Gastroesophageal sphincter (tissue), 4 donors: ENCODE measurements around the gene SLC25A6. TPM values are rescaled to one million over a fixed set of nuclear protein-coding genes. Genes with fewer than 3 reads are reported as not detected.
A peak's percentile ranks its signal among the peaks of the same experiment; 100 is the strongest.
"Not testable (repeated sequence)": the region's sequence is repeated elsewhere in the genome, so short reads cannot be mapped to it uniquely, and the experiment has no call there.

Experiments used
- ATAC-seq: fragments of 150-250 bp; one replicate; pipeline ENCODE4 v1.9.1; 2016; ENCODE audit warnings: mild to moderate bottlenecking, moderate library complexity
- H3K27ac ChIP-seq, 4 donors: fragments of 200-600 bp; sonication (generic) in 3 of 4; 1 replicate in 3 of 4; 2 replicates in 1 of 4; pipeline ENCODE4 v1.5.1; 2016 to 2019
- H3K27me3 ChIP-seq: fragments of 200-600 bp; sonication (generic); one replicate; pipeline ENCODE4 v1.5.1; 2019
- H3K36me3 ChIP-seq, 2 donors: fragments of 200-600 bp; sonication (generic); one replicate each; pipeline ENCODE4 v1.5.1; 2019; ENCODE audit warnings: control low read depth in 1 of 2
- H3K4me1 ChIP-seq, 3 donors: fragments of 200-600 bp; sonication (generic); 1 replicate in 2 of 3; 2 replicates in 1 of 3; pipeline ENCODE4 v1.5.1; 2016 to 2019; ENCODE audit warnings: control low read depth in 2 of 3
- H3K4me3 ChIP-seq, 2 donors: fragments of 200-600 bp; sonication (generic); one replicate each; pipeline ENCODE4 v1.5.1; 2019; ENCODE audit warnings: mild to moderate bottlenecking in 1 of 2, moderate library complexity in 1 of 2
- H3K9me3 ChIP-seq, 3 donors: fragments of 200-600 bp; sonication (generic); one replicate each; pipeline ENCODE4 v1.5.1; 2017 to 2019; ENCODE audit warnings: control low read depth in 2 of 3
- CTCF ChIP-seq, 4 experiments: fragments of 200-600 bp in 2 of 4; fragments of 450-650 bp in 2 of 4; sonication (generic) in 1 of 4; IDR thresholded peaks; one replicate each; pipeline ENCODE4 v1.5.1; 2017 to 2019; ENCODE audit warnings: antibody characterized with exemption in 4 of 4, mild to moderate bottlenecking in 2 of 4, moderate library complexity in 2 of 4
- EP300 ChIP-seq: sonication (generic); formaldehyde crosslinking; IDR thresholded peaks from one replicate; pipeline ENCODE4 v1.6.1; 2017; ENCODE audit warnings: antibody characterized with exemption, mild to moderate bottlenecking
- POLR2A ChIP-seq, 2 donors: fragments of 450-650 bp; IDR thresholded peaks; one replicate each; pipeline ENCODE4 v1.6.1; 2017; ENCODE audit warnings: antibody characterized with exemption in 2 of 2, mild to moderate bottlenecking in 2 of 2, moderate library complexity in 1 of 2
- POLR2AphosphoS5 ChIP-seq: sonication (generic); formaldehyde crosslinking; IDR thresholded peaks from one replicate; pipeline ENCODE4 v1.6.1; 2017; ENCODE audit warnings: antibody characterized with exemption
- WGBS, 2 donors: methylation state at CpG; one replicate each; pipeline ENCODE4 v1.1.5; 2018; ENCODE audit warnings: low coverage in 1 of 2; 5-methylcytosine and 5-hydroxymethylcytosine counted together
- total RNA-seq, 4 donors: library from RNA; depleted of rRNA; stranded (reverse); fragments of >200 nt; gene quantifications; one replicate each; pipeline ENCODE4 v1.1.0, GENCODE V29; 2016

Gene SLC25A6
- total RNA-seq, 4 donors from 2014 or later: 204 to 408 (median 268) TPM

DNA sequence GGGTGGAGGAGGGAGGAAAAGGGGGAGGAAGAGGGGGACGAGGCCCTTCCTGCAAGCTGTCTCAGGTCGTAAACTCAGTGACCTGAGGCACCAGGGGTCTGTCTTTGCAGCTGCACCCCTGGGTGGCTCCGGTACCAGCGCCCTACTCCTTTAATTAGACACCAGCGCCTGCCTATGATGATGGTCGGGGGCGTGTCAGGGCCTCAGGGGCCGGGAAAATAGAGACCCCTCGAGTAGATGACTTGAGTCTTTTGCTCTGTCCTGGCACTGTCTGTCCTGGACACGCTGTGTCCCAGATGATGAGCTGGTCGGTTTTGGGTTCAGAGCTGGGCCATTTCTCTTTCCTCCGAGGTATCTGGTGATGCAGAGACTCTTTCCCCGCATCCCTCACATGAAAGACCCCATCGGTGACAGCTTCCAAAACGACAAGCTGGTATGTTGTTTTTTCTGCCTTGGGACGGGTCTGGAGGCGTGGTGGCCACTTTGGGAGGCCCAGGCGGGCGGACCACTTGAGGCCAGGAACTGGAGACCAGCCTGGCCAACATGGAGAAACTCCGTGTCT lies 11.2 kb downstream of the SLC25A6 start:
- Histone ChIP-seq H3K9me3 (no peaks in the 10 kb centered on the region), H3K4me3 (no peak overlapping the region), H3K4me1 (no peaks in the 10 kb centered on the region), H3K36me3 (peaks cover 0 to 59% of the 10 kb centered on the region in 2 donors), H3K27ac (peak overlapping the region in 1 of 4 donors; percentile 24), H3K27me3 (no peaks in the 10 kb centered on the region)
- TF ChIP-seq POLR2AphosphoS5 (peak; percentile 9), CTCF (IDR thresholded peaks at IDR 0.05) (no peak), EP300 (no peak)
- 48% methylated on average over 6 to 12 of the region's 20 CpGs for WGBS, 2 donors
- peak; percentile 10 for ATAC-seq

DNA sequence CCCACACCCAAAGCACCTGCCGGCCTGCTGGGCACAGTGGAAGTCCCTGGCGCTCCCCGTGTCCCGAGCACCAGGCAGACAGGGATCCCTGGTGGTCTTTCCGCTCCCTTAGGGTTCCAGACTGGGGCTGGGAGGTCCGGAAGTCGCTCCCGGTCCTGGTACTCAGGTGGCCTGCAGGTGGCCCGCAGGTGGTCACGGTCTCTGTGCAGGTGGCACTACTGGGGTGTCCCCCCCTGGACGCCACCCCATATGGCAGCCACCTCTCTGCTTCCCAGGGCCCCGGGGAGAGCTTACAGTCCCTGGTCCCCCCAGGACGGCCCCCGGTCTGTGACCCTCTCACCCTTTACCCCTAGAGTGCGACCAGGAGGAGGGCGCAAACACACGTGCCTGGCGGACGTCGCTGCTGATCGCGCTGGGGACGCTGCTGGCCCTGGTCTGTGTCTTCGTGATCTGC lies 13.6 kb downstream of the SLC25A6 start:
- H3K9me3 ChIP-seq: no peaks in the 10 kb centered on the region

GRCh38 chrX:1368385-1368698 lies 23.6 kb downstream of the SLC25A6 start:
- H3K36me3 ChIP-seq: peaks cover 0 to 27% of the 10 kb centered on the region in 2 donors
- H3K9me3 ChIP-seq: no peaks in the 10 kb centered on the region
- 64 to 80% methylated on average over 1 to 3 of the region's 4 CpGs for WGBS, 2 donors
- ATAC-seq: no peak
- TF ChIP-seq CTCF (IDR thresholded peaks at IDR 0.05) (no peak), POLR2A (IDR thresholded peaks at IDR 0.05) (no peak), POLR2AphosphoS5 (no peak), EP300 (no peak)
- no peak overlapping the region for H3K27ac ChIP-seq
- no peaks in the 10 kb centered on the region for H3K27me3 ChIP-seq
- H3K4me1 ChIP-seq: no peaks in the 10 kb centered on the region
- H3K4me3 ChIP-seq: no peak overlapping the region

More for the DNA sequence above, 13.6 kb downstream of the SLC25A6 start:
- no peak for TF ChIP-seq CTCF (IDR thresholded peaks at IDR 0.05)
- no peak for TF ChIP-seq POLR2A (IDR thresholded peaks at IDR 0.05)
- TF ChIP-seq EP300: no peak
- no peak for TF ChIP-seq POLR2AphosphoS5
- Histone ChIP-seq H3K4me1 (no peaks in the 10 kb centered on the region), H3K4me3 (no peak overlapping the region), H3K27ac (no peak overlapping the region), H3K27me3 (no peaks in the 10 kb centered on the region), H3K36me3 (peaks cover 0 to 35% of the 10 kb centered on the region in 2 donors)
- 87 to 89% methylated on average over 3 to 7 of the region's 24 CpGs for WGBS, 2 donors
- ATAC-seq: peak; percentile 15

- H3K9me3 ChIP-seq, H3K27me3 ChIP-seq, ATAC-seq, H3K4me1 ChIP-seq, H3K4me3 ChIP-seq, H3K27ac ChIP-seq: not testable (repeated sequence)
- peaks cover 0 to 46% of the 10 kb centered on the region in 2 donors for H3K36me3 ChIP-seq
- WGBS, 2 donors: no CpG with 5 or more reads among the region's 63 CpGs
These were observed 25.6 kb downstream of the SLC25A6 start for GRCh38 chrX:1366363-1366762.

GRCh38 chrX:1361910-1362309 lies 30.0 kb downstream of the SLC25A6 start:
- no peak for ATAC-seq
- 85 to 94% methylated on average over 2 of the region's 2 CpGs for WGBS, 2 donors
- no peak for TF ChIP-seq POLR2A (IDR thresholded peaks at IDR 0.05)
- TF ChIP-seq CTCF (IDR thresholded peaks at IDR 0.05): no peak
- no peak for TF ChIP-seq EP300
- TF ChIP-seq POLR2AphosphoS5: no peak

More at GRCh38 chrX:1361910-1362309, 30.0 kb downstream of the SLC25A6 start:
- Histone ChIP-seq H3K27me3 (no peaks in the 10 kb centered on the region), H3K27ac (no peak overlapping the region), H3K36me3 (peaks cover 0 to 79% of the 10 kb centered on the region in 2 donors), H3K4me3 (no peak overlapping the region), H3K4me1 (no peaks in the 10 kb centered on the region), H3K9me3 (peaks cover 0 to 15% (median 0%) of the 10 kb centered on the region in 3 donors)
